Activated naive CD4-positive, alpha-beta T cell treated with anti-CD3 and anti-CD28 coated beads, Interleukin-2, amount 10 ng/mL, durations not matched to agents 7 days and 5 days (primary cell): ENCODE results near the gene MFSD2B.
"Not testable (repeated sequence)": the region's sequence is repeated elsewhere in the genome, so short reads cannot be mapped to it uniquely, and the experiment has no call there.

Experiments used
- CTCF ChIA-PET: fragments of 350-600 bp; sonication (Branson Sonifier 250); formaldehyde crosslinking; loops from one replicate; lab custom pipeline; 2021; ENCODE audit warnings: antibody characterized with exemption; lab: Charles Lee
- DNase-seq: peaks from one replicate; pipeline ENCODE4 v3.0.0-alpha.2; 2020
- H3K27ac Mint-ChIP-seq: one replicate; pipeline ENCODE4 v1.8.0; 2021; ENCODE audit warnings: mild to moderate bottlenecking, moderate library complexity, mixed read lengths
- H3K27me3 Mint-ChIP-seq: one replicate; pipeline ENCODE4 v1.8.0; 2021; ENCODE audit warnings: mild to moderate bottlenecking, mixed read lengths
- H3K36me3 Mint-ChIP-seq: one replicate; pipeline ENCODE4 v1.8.0; 2021; ENCODE audit warnings: mixed read lengths
- H3K4me1 Mint-ChIP-seq: one replicate; pipeline ENCODE4 v1.8.0; 2021; ENCODE audit warnings: mixed read lengths
- H3K4me3 Mint-ChIP-seq: one replicate; pipeline ENCODE4 v1.8.0; 2021; ENCODE audit warnings: mild to moderate bottlenecking, moderate library complexity, mixed read lengths
- H3K9me3 Mint-ChIP-seq: one replicate; pipeline ENCODE4 v1.8.0; 2021; ENCODE audit warnings: mixed read lengths

MFSD2B gene

GRCh38 chr2:24026233-24026632, 16.3 kb downstream of the MFSD2B start:
- H3K27ac Mint-ChIP-seq = no peak overlapping the region
- CTCF ChIA-PET = no interaction called here
- no peak overlapping the region for H3K4me3 Mint-ChIP-seq

GRCh38 chr2:24038786-24039499, 29.1 kb downstream of the MFSD2B start:
- Mint-ChIP-seq H3K9me3 (no peaks in the 10 kb centered on the region), H3K27me3 (no peaks in the 10 kb centered on the region), H3K27ac (no peak overlapping the region), H3K4me1 (peaks cover 10% of the 10 kb centered on the region), H3K4me3 (no peak overlapping the region), H3K36me3 (peaks cover 27% of the 10 kb centered on the region)
- DNase-seq = no peak
- CTCF ChIA-PET = no interaction called here

More at GRCh38 chr2:24026233-24026632, 16.3 kb downstream of the MFSD2B start:
- H3K9me3 Mint-ChIP-seq = no peaks in the 10 kb centered on the region
- no peaks in the 10 kb centered on the region for H3K27me3 Mint-ChIP-seq
- no peak for DNase-seq
- peaks cover 32% of the 10 kb centered on the region for H3K36me3 Mint-ChIP-seq
- no peaks in the 10 kb centered on the region for H3K4me1 Mint-ChIP-seq

GRCh38 chr2:24040511-24040910, 30.6 kb downstream of the MFSD2B start:
- CTCF ChIA-PET = no interaction called here
- H3K36me3 Mint-ChIP-seq = peaks cover 26% of the 10 kb centered on the region

GRCh38 chr2:24043133-24043532, 33.2 kb downstream of the MFSD2B start:
- CTCF ChIA-PET, DNase-seq, H3K9me3 Mint-ChIP-seq, H3K4me3 Mint-ChIP-seq, H3K27ac Mint-ChIP-seq: not testable (repeated sequence)
- Mint-ChIP-seq H3K4me1 (peaks cover 29% of the 10 kb centered on the region), H3K36me3 (peaks cover 14% of the 10 kb centered on the region), H3K27me3 (peaks cover 11% of the 10 kb centered on the region)

More at GRCh38 chr2:24040511-24040910, 30.6 kb downstream of the MFSD2B start:
- H3K27ac Mint-ChIP-seq = no peak overlapping the region
- peaks cover 14% of the 10 kb centered on the region for H3K4me1 Mint-ChIP-seq
- no peaks in the 10 kb centered on the region for H3K27me3 Mint-ChIP-seq
- no peak overlapping the region for H3K4me3 Mint-ChIP-seq
- H3K9me3 Mint-ChIP-seq = no peaks in the 10 kb centered on the region
- no peak for DNase-seq

- Mint-ChIP-seq H3K27ac (no peak overlapping the region), H3K4me3 (peak overlapping the region; percentile 96), H3K9me3 (no peaks in the 10 kb centered on the region), H3K36me3 (peaks cover 2% of the 10 kb centered on the region), H3K4me1 (peaks cover 36% of the 10 kb centered on the region), H3K27me3 (peaks cover 11% of the 10 kb centered on the region)
- CTCF ChIA-PET = no interaction called here
- DNase-seq = no peak
These were observed 35.9 kb downstream of the MFSD2B start for GRCh38 chr2:24045511-24046508.

- CTCF ChIA-PET = no interaction called here
- no peaks in the 10 kb centered on the region for H3K9me3 Mint-ChIP-seq
- H3K4me3 Mint-ChIP-seq = peak overlapping the region; percentile 96
- H3K4me1 Mint-ChIP-seq = peaks cover 36% of the 10 kb centered on the region
- peaks cover 11% of the 10 kb centered on the region for H3K27me3 Mint-ChIP-seq
- no peak for DNase-seq
- H3K36me3 Mint-ChIP-seq = peaks cover 2% of the 10 kb centered on the region
- no peak overlapping the region for H3K27ac Mint-ChIP-seq
These were observed 36.7 kb downstream of the MFSD2B start for GRCh38 chr2:24046599-24046929.

- H3K4me3 Mint-ChIP-seq = peak within 1 kb of the TSS; percentile 96
- CTCF ChIA-PET = interaction anchor here (0.7 to 1.2 kb wide), 3 partner anchors 19 to 222 kb away, joined by 3 to 4 read pairs (median 4); partner anchors contain the start of gene TP53I3
- DNase-seq = peak; percentile 97
- H3K36me3 Mint-ChIP-seq = peaks cover 2% of the 10 kb centered on the region
- no peaks in the 10 kb centered on the region for H3K9me3 Mint-ChIP-seq
- peaks cover 11% of the 10 kb centered on the region for H3K27me3 Mint-ChIP-seq
- H3K27ac Mint-ChIP-seq = peak within 1 kb of the TSS; percentile 85
- H3K4me1 Mint-ChIP-seq = peaks cover 36% of the 10 kb centered on the region
These were observed 37.2 kb downstream of the MFSD2B start, which contains the start of gene WDCP for GRCh38 chr2:24046930-24047702. TSS of gene WDCP (minus strand) at chr2:24047391. CDS start at chr2:24039494, 7,897 bp downstream.

- Mint-ChIP-seq H3K4me1 (peaks cover 36% of the 10 kb centered on the region), H3K4me3 (peak overlapping the region; percentile 96), H3K36me3 (peaks cover 2% of the 10 kb centered on the region), H3K27ac (peak overlapping the region; percentile 85), H3K9me3 (no peaks in the 10 kb centered on the region), H3K27me3 (peaks cover 11% of the 10 kb centered on the region)
- no peak for DNase-seq
- CTCF ChIA-PET = interaction anchor here (0.7 to 1.2 kb wide), 4 partner anchors 19 to 223 kb away, joined by 3 to 4 read pairs (median 4); partner anchors contain the start of gene TP53I3
These were observed 37.8 kb downstream of the MFSD2B start for GRCh38 chr2:24047703-24048033.

- CTCF ChIA-PET = interaction anchor here (0.9 kb wide), 1 partner anchor 224 kb away, joined by 3 read pairs; no protein-coding TSS in a partner anchor
These were observed 39.0 kb downstream of the MFSD2B start for GRCh38 chr2:24048769-24049484.

GRCh38 chr2:24049485-24050021, 39.7 kb downstream of the MFSD2B start, which contains the start of gene FKBP1B:
TSS of gene FKBP1B (plus strand) at chr2:24049741. CDS start at chr2:24049850, 109 bp downstream.
- Mint-ChIP-seq H3K4me3 (no peak within 1 kb of the TSS), H3K4me1 (peaks cover 35% of the 10 kb centered on the region), H3K36me3 (peaks cover 2% of the 10 kb centered on the region), H3K27me3 (peaks cover 11% of the 10 kb centered on the region), H3K9me3 (no peaks in the 10 kb centered on the region), H3K27ac (no peak within 1 kb of the TSS)
- DNase-seq = peak; percentile 74
- CTCF ChIA-PET = interaction anchor here (0.9 to 1.2 kb wide), 2 partner anchors 225 to 229 kb away, joined by 3 read pairs; no protein-coding TSS in a partner anchor

More at GRCh38 chr2:24048769-24049484, 39.0 kb downstream of the MFSD2B start:
- Mint-ChIP-seq H3K4me1 (peaks cover 35% of the 10 kb centered on the region), H3K27me3 (peaks cover 11% of the 10 kb centered on the region), H3K36me3 (peaks cover 2% of the 10 kb centered on the region), H3K27ac (no peak overlapping the region), H3K4me3 (no peak overlapping the region), H3K9me3 (no peaks in the 10 kb centered on the region)
- DNase-seq = no peak

- CTCF ChIA-PET = interaction anchor here (1.2 to 1.4 kb wide), 2 partner anchors 34 to 230 kb away, joined by 3 to 5 read pairs; partner anchors contain the start of gene TP53I3
- peaks cover 30% of the 10 kb centered on the region for H3K4me1 Mint-ChIP-seq
- peaks cover 2% of the 10 kb centered on the region for H3K36me3 Mint-ChIP-seq
- H3K4me3 Mint-ChIP-seq = no peak overlapping the region
- H3K27ac Mint-ChIP-seq = no peak overlapping the region
- peaks cover 11% of the 10 kb centered on the region for H3K27me3 Mint-ChIP-seq
- DNase-seq = peak; percentile 48
- H3K9me3 Mint-ChIP-seq = no peaks in the 10 kb centered on the region
These were observed 40.4 kb downstream of the MFSD2B start for GRCh38 chr2:24050041-24050979.

GRCh38 chr2:24051833-24052232, 41.9 kb downstream of the MFSD2B start:
- no peak for DNase-seq
- H3K27ac Mint-ChIP-seq = no peak overlapping the region
- peaks cover 18% of the 10 kb centered on the region for H3K4me1 Mint-ChIP-seq
- peaks cover 11% of the 10 kb centered on the region for H3K27me3 Mint-ChIP-seq
- peaks cover 2% of the 10 kb centered on the region for H3K36me3 Mint-ChIP-seq
- CTCF ChIA-PET = interaction anchor here (0.9 to 1.4 kb wide), 3 partner anchors 9 to 32 kb away, joined by 3 to 5 read pairs (median 3); partner anchors contain the start of gene TP53I3
- no peaks in the 10 kb centered on the region for H3K9me3 Mint-ChIP-seq
- H3K4me3 Mint-ChIP-seq = no peak overlapping the region
